H1 (cell line): ENCODE measurements around the gene MYL5. TPM values are rescaled to one million over a fixed set of nuclear protein-coding genes. Genes with fewer than 3 reads are reported as not detected.
A peak's percentile ranks its signal among the peaks of the same experiment; 100 is the strongest.

Source experiments
- CTCF ChIA-PET: fragments of 300-600 bp; sonication (Branson Sonifier 250); formaldehyde crosslinking; loops from one replicate; lab custom pipeline; 2021; ENCODE audit not compliant: partially characterized antibody; lab: Charles Lee
- POLR2A ChIA-PET: fragments of 300-600 bp; sonication (Branson Sonifier 250); formaldehyde crosslinking; loops from one replicate; lab custom pipeline; 2021; ENCODE audit warnings: inconsistent platforms; ENCODE audit not compliant: partially characterized antibody; lab: Charles Lee
- DNase-seq, 2 experiments: peaks; one replicate each; pipeline versions ENCODE4 v3.0.0 to v3.0.0-alpha.2; 2010 to 2022; ENCODE audit warnings: low spot score in 2 of 2, low read depth in 1 of 2, mixed read lengths in 1 of 2
- FAIRE-seq: peaks from 2 replicates; lab custom pipeline; 2011; peaks lifted over from hg19 to GRCh38; lab: Jason Lieb, UNC
- H2AFZ ChIP-seq: 2 replicates; pipeline ENCODE4 v1.8.1; 2012; ENCODE audit warnings: low read length, inconsistent platforms
- H2AK5ac ChIP-seq: 2 replicates; pipeline ENCODE4 v1.6.1; 2013; ENCODE audit warnings: low read depth, low read length
- H2BK120ac ChIP-seq: replicated peaks from 2 replicates; pipeline ENCODE3; 2013; ENCODE audit warnings: low read depth, low read length, inconsistent platforms
- H2BK12ac ChIP-seq: 2 replicates; pipeline ENCODE4 v1.6.1; 2013; ENCODE audit warnings: low read depth, low read length
- H2BK15ac ChIP-seq: 2 replicates; pipeline ENCODE4 v1.6.1; 2013; ENCODE audit warnings: low read length
- H2BK20ac ChIP-seq: 2 replicates; pipeline ENCODE4 v1.6.1; 2013; ENCODE audit warnings: low read length
- H2BK5ac ChIP-seq: 2 replicates; pipeline ENCODE4 v1.6.1; 2013; ENCODE audit warnings: low read depth, low read length
- H3K14ac ChIP-seq: 2 replicates; pipeline ENCODE4 v1.6.1; 2013; ENCODE audit warnings: inconsistent platforms; ENCODE audit not compliant: insufficient read length
- H3K18ac ChIP-seq: 2 replicates; pipeline ENCODE4 v1.6.1; 2013; ENCODE audit warnings: low read length; ENCODE audit errors: extremely low read depth
- H3K23ac ChIP-seq: 2 replicates; pipeline ENCODE4 v1.6.1; 2013; ENCODE audit warnings: inconsistent platforms; ENCODE audit not compliant: insufficient read length
- H3K23me2 ChIP-seq: 2 replicates; pipeline ENCODE4 v1.6.1; 2013; ENCODE audit warnings: low read depth, low read length
- H3K27ac ChIP-seq: 2 replicates; pipeline ENCODE4 v1.6.1; 2011; ENCODE audit warnings: low read depth, low read length, inconsistent platforms
- H3K27me3 ChIP-seq, 4 experiments: replicated peaks in 1 of 4; 1 replicate in 1 of 4; 2 replicates in 3 of 4; pipeline versions ENCODE4 v1.6.1 to v1.8.1; 2011 to 2013; ENCODE audit warnings: low read length in 3 of 4, mild to moderate bottlenecking in 3 of 4, inconsistent platforms in 2 of 4, mixed read lengths in 2 of 4, moderate library complexity in 1 of 4; ENCODE audit not compliant: control insufficient read depth in 3 of 4, insufficient read depth in 3 of 4; ENCODE audit errors: extremely low read depth in 1 of 4
- H3K36me3 ChIP-seq, 4 experiments: 2 replicates each; pipeline versions ENCODE4 v1.6.1 to v1.8.1; 2011 to 2013; ENCODE audit warnings: mild to moderate bottlenecking in 4 of 4, low read length in 3 of 4, moderate library complexity in 2 of 4, control low read depth in 1 of 4, inconsistent platforms in 1 of 4; ENCODE audit not compliant: insufficient read depth in 4 of 4, control insufficient read depth in 2 of 4
- H3K4ac ChIP-seq: replicated peaks from 2 replicates; pipeline ENCODE3; 2013; ENCODE audit warnings: low read length, low read depth, mixed read lengths, inconsistent platforms; ENCODE audit not compliant: insufficient read length
- H3K4me1 ChIP-seq, 4 experiments: replicated peaks in 1 of 4; 1 replicate in 1 of 4; 2 replicates in 3 of 4; pipeline versions ENCODE4 v1.6.1 to v1.8.1; 2011 to 2013; ENCODE audit warnings: low read length in 3 of 4, inconsistent platforms in 2 of 4, mixed read lengths in 1 of 4; ENCODE audit not compliant: insufficient read depth in 4 of 4, control insufficient read depth in 3 of 4
- H3K4me2 ChIP-seq, 2 experiments: 2 replicates each; pipeline versions ENCODE4 v1.6.1 to v1.8.1; 2011 to 2013; ENCODE audit warnings: low read depth in 2 of 2, low read length in 2 of 2, control low read depth in 1 of 2, inconsistent platforms in 1 of 2, mild to moderate bottlenecking in 1 of 2; ENCODE audit not compliant: insufficient read depth in 1 of 2
- H3K4me3 ChIP-seq, 4 experiments: fragments of 200-600, 300-600 bp in 1 of 4; sonication (generic), shearing (Covaris generic), sonication (Bioruptor Twin) in 1 of 4; 2 replicates each; pipeline versions ENCODE4 v1.5.1 to v1.8.1; 2011 to 2016; ENCODE audit warnings: low read length in 4 of 4, low read depth in 3 of 4, control low read depth in 2 of 4, inconsistent platforms in 2 of 4, mild to moderate bottlenecking in 2 of 4, mixed read lengths in 1 of 4, moderate library complexity in 1 of 4; ENCODE audit not compliant: insufficient read depth in 2 of 4; ENCODE audit errors: extremely low read depth in 1 of 4
- H3K56ac ChIP-seq: replicated peaks from 2 replicates; pipeline ENCODE3; 2013; ENCODE audit warnings: low read depth, mild to moderate bottlenecking, mixed read lengths, low read length, inconsistent platforms; ENCODE audit not compliant: insufficient read length
- H3K79me1 ChIP-seq: 2 replicates; pipeline ENCODE4 v1.6.1; 2013; ENCODE audit warnings: low read depth, low read length, control low read depth
- H3K79me2 ChIP-seq, 2 experiments: 2 replicates each; pipeline versions ENCODE4 v1.6.1 to v1.8.1; 2012 to 2013; ENCODE audit warnings: low read length in 2 of 2, mild to moderate bottlenecking in 2 of 2, inconsistent platforms in 1 of 2; ENCODE audit not compliant: insufficient read depth in 2 of 2, control insufficient read depth in 1 of 2
- H3K9ac ChIP-seq, 4 experiments: replicated peaks in 1 of 4; 1 replicate in 1 of 4; 2 replicates in 3 of 4; pipeline versions ENCODE4 v1.6.1 to v1.8.1; 2011 to 2013; ENCODE audit warnings: low read depth in 3 of 4, low read length in 3 of 4, control low read depth in 2 of 4, mild to moderate bottlenecking in 2 of 4, moderate library complexity in 2 of 4, inconsistent platforms in 1 of 4; ENCODE audit errors: extremely low read depth in 1 of 4
- H3K9me3 ChIP-seq, 2 experiments: 2 replicates each; pipeline versions ENCODE4 v1.6.1 to v1.8.1; 2012 to 2013; ENCODE audit warnings: mild to moderate bottlenecking in 2 of 2, moderate library complexity in 2 of 2, control low read depth in 1 of 2, inconsistent platforms in 1 of 2, low read depth in 1 of 2, low read length in 1 of 2, mixed read lengths in 1 of 2; ENCODE audit not compliant: insufficient read depth in 2 of 2
- H4K20me1 ChIP-seq, 2 experiments: replicated peaks in 1 of 2; 2 replicates each; pipeline versions ENCODE3 to v1.8.1; 2011 to 2013; ENCODE audit warnings: inconsistent platforms in 2 of 2, low read length in 2 of 2, mild to moderate bottlenecking in 1 of 2; ENCODE audit not compliant: insufficient read depth in 2 of 2, control insufficient read depth in 1 of 2
- H4K5ac ChIP-seq: 2 replicates; pipeline ENCODE4 v1.6.1; 2013; ENCODE audit warnings: low read length, low read depth, mixed read lengths, inconsistent platforms; ENCODE audit not compliant: insufficient read length
- H4K8ac ChIP-seq: 2 replicates; pipeline ENCODE4 v1.8.0; 2013; ENCODE audit warnings: mild to moderate bottlenecking, moderate library complexity, low read length, inconsistent platforms; ENCODE audit not compliant: insufficient read depth; ENCODE audit errors: extremely low read depth
- H4K91ac ChIP-seq: replicated peaks from 2 replicates; pipeline ENCODE3; 2013; ENCODE audit warnings: low read length, mixed read lengths, inconsistent platforms; ENCODE audit not compliant: insufficient read length
- BCL11A ChIP-seq, 2 experiments: IDR thresholded peaks; one replicate each; pipeline ENCODE4 v1.6.1; 2011; ENCODE audit warnings: low read depth in 2 of 2, low read length in 2 of 2, mild to moderate bottlenecking in 2 of 2
- FOSL1 ChIP-seq: IDR thresholded peaks from 2 replicates; pipeline ENCODE4 v1.6.1; 2011; ENCODE audit warnings: mild to moderate bottlenecking, low read depth, low read length, moderate library complexity; ENCODE audit not compliant: insufficient read depth
- RBBP5 ChIP-seq: IDR thresholded peaks from 2 replicates; pipeline ENCODE4 v1.7.1; 2012; ENCODE audit warnings: low read depth, mild to moderate bottlenecking, inconsistent platforms, low read length, moderate library complexity, borderline replicate concordance
- WGBS, 2 experiments: shearing (Covaris generic) in 1 of 2; methylation state at CpG; one replicate each; pipeline versions ENCODE4 v1.1.6 to v1.1.7; 2013 to 2015; ENCODE audit warnings: low lambda C conversion rate in 2 of 2, mixed read lengths in 2 of 2, inconsistent platforms in 1 of 2, low coverage in 1 of 2, missing lambda C conversion rate in 1 of 2; ENCODE audit not compliant: insufficient replicate concordance in 2 of 2, insufficient coverage in 1 of 2, insufficient read length in 1 of 2; ENCODE audit errors: extremely low coverage in 1 of 2, missing lambda C conversion rate in 1 of 2; 5-methylcytosine and 5-hydroxymethylcytosine counted together
- polyA plus RNA-seq, 7 experiments: library from polyadenylated mRNA; depleted of rRNA in 3 of 7; stranded (reverse) in 5 of 7; unstranded in 2 of 7; fragments of >200 nt in 5 of 7; fragments of 200-250 nt in 2 of 7; gene quantifications; 1 replicate in 5 of 7; 2 replicates in 1 of 7; 4 replicates in 1 of 7; pipeline versions ENCODE4 v1.2.1 to v1.2.3, GENCODE V29; 2011 to 2013; ENCODE audit warnings: missing spikeins in 2 of 7, mixed read lengths in 2 of 7
- total RNA-seq: library from RNA; stranded (reverse); fragmentation: NEBNext Ultra II Directional; extraction: Animal tissue kit (Norgen Biotek cat#: 25700); gene quantifications from 2 replicates; pipeline ENCODE4 v1.2.1, GENCODE V29; 2021

MYL5 gene
- total and polyA plus RNA-seq, 2 of the 8 experiments (the other 6 are each of a cell fraction or from before 2014, with no cell fraction given), result 5.7 to 6.8 TPM

GRCh38 chr4:707929-708630 is 33.7 kb downstream of the MYL5 start:
- Histone ChIP-seq H3K4me3 (no peak overlapping the region), H4K20me1 (peaks cover 11 to 32% of the 10 kb centered on the region in 2 experiments), H2BK20ac (no peak overlapping the region), H3K4ac (no peak overlapping the region), H3K23ac (no peak overlapping the region), H3K9me3 (no peaks in the 10 kb centered on the region), H2AK5ac (no peak overlapping the region), H2BK15ac (no peak overlapping the region), H3K14ac (no peak overlapping the region), H4K91ac (no peak overlapping the region), H3K79me1 (peaks cover 22% of the 10 kb centered on the region), H3K23me2 (peaks cover 12% of the 10 kb centered on the region; the same call in 1 of the 2 replicates), H4K5ac (no peak overlapping the region), H4K8ac (peak overlapping the region; percentile 80; the same call in 1 of the 2 replicates), H2BK12ac (no peak overlapping the region), H2AFZ (no peak overlapping the region), H3K27ac (no peak overlapping the region), H3K4me2 (peak overlapping the region in 1 of 2 experiments; percentile 5; a peak in 1 of 4 replicates), H3K56ac (no peak overlapping the region), H3K4me1 (peaks cover 0 to 8% (median 5%) of the 10 kb centered on the region in 4 experiments; a peak in 5 of 7 replicates), H3K79me2 (peaks cover 13 to 62% of the 10 kb centered on the region in 2 experiments), H3K27me3 (peaks cover 0 to 4% (median under 1%) of the 10 kb centered on the region in 4 experiments; a peak in 3 of 7 replicates), H3K18ac (no peak overlapping the region), H2BK120ac (no peak overlapping the region), H3K36me3 (peaks cover 0 to 6% (median 0%) of the 10 kb centered on the region in 4 experiments; a peak in 2 of 8 replicates), H2BK5ac (no peak overlapping the region), H3K9ac (no peak overlapping the region)
- WGBS, 2 experiments, result 96% methylated on average over 10 of the region's 11 CpGs; no CpG with 5 or more reads in 1 of the 2 experiments
- ChIA-PET CTCF (interaction anchor here (1.8 kb wide), 1 partner anchor 24 kb away, joined by 8 read pairs; no protein-coding TSS in a partner anchor), POLR2A (interaction anchor here (0.8 to 1.0 kb wide), 3 partner anchors 10 to 24 kb away, joined by 3 read pairs; no protein-coding TSS in a partner anchor)
- no peak for FAIRE-seq
- DNase-seq, result no peak
- no peak for TF ChIP-seq FOSL1
- TF ChIP-seq RBBP5, result no peak
- no peak for TF ChIP-seq BCL11A (IDR thresholded peaks at IDR 0.05; ENCODE audit: low read depth in 2 of 2, low read length in 2 of 2)
